Measurements from ENCODE around the gene FCRL1.

The FCRL1 gene, protein sequence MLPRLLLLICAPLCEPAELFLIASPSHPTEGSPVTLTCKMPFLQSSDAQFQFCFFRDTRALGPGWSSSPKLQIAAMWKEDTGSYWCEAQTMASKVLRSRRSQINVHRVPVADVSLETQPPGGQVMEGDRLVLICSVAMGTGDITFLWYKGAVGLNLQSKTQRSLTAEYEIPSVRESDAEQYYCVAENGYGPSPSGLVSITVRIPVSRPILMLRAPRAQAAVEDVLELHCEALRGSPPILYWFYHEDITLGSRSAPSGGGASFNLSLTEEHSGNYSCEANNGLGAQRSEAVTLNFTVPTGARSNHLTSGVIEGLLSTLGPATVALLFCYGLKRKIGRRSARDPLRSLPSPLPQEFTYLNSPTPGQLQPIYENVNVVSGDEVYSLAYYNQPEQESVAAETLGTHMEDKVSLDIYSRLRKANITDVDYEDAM

DNA sequence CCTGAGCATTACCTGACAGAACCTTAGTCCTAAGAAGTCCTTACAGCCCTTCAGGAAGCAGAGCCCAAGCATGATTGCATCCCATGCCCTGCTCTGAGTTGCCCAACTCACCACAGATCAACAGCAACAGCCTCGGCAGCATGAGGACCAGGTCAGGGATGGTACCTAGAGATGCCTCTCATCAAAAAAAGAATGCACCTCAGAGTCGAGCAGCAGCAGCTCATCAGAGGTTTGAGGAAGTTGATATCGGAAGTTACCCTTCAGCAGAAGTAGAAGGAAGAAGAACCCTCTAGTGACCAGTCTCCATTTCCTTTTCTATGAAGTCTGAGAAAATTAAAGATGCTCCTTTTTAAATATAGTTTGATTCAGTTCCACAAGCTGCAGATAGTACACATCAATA, at the start of gene FCRL1:
Gene FCRL1, minus strand, starts transcription at position 225 of the 400 bp plus-strand sequence. Its CDS starts 83 bp downstream, at position 142.
- no peak for DNase-seq

DNA sequence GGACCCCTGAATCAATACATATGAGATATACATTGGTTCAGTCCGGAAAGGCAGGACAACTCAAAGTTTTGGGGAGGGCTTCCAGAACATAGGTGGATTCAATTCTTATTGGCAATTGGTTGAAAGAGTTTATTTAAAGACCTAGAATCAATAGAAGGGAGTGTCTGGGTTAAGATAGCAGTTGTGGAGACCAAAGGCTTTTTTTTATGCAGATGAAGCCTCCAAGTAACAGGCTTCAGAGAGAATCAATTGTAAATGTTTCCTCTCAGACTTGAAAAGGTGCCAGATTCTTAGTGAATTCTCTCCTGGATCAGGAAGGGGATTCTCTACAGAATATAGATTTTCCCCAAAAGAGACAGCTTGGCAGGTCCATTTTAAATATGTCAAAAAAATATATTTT, 48.7 kb upstream of the FCRL1 start:
- no peak for DNase-seq

DNA sequence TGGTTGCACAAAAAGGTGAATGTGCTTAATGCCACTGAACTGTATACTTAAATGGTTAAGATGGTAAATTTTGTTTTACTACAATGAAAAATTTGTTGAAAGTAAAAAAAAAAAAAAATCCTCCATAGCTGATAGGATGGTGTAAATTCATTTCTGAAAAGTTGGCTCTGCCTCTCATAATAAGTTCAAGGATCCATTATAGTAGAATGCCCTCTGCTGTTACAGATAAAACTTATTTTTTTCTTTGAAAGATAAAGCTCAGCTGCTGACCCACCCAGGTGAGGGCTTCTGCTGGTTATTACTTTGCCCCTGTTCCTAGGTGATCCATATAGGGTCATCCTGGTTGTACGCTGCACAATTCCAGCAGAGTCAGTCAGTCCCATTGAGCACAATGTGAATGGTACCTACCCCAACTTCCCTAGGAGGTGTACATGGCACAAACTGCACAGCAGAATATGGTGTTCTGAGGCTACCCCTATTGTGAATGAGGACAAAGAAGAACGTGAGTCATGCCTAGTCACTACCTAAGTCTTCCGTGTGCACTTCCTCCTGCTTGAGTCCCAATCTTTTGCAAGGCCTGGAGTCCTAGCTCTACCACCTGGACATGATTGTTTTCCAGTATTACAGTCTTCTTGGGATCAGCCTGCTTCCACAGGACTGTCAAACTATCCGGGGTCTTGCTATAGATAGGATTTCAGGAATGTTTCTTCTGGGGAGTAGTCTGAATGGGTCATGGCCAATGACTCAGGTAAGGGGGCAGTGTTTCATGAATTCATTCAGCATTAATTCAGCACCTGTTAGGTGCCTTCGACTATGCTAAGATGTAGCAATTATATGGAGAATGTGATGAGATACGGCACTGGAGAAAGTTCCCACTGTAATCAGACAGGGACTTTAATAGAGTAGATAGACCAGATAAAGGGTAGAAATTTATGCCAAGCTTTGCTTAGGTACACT, 42.5 kb upstream of the FCRL1 start:
- no peak for DNase-seq

DNA sequence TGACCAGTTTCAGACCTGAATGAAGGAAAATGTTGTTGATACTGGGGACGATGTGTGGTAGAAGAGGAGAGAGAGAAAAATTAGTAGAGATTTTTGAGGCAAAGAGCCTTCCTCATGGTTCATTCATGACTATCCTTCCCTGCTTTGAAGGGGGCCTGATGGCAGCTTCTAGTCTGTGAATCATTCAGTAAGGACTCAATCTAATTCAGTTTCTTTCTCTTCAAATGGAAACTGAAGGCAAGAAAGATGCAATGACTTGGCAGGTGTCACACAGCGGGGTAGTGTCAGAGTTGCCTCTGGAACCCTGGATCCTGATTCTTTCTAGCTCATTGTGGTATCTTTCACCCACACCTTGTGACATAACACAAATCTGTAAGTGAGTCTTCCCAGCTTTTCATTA, 36.6 kb upstream of the FCRL1 start:
- DNase-seq = no peak

DNA sequence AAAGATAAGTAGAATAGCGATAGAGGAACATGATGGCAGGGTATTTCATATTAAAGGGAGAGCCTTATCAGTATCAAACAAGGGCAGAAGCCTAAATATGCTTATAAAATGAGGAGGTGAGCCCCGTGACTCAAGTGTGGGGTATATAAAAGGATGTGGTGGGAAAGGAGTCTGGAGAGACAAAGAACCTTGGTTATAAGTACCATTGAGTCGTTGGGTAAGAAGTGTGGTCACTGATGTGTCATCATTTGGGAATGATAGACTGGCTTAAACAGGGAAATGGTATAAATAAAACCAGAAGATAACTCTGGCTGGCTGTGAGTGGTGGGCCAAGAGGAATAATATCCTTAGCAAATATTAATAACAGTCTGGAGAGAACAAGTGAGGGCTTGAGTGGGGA, 32.6 kb upstream of the FCRL1 start:
- peak; percentile 31 for DNase-seq

DNA sequence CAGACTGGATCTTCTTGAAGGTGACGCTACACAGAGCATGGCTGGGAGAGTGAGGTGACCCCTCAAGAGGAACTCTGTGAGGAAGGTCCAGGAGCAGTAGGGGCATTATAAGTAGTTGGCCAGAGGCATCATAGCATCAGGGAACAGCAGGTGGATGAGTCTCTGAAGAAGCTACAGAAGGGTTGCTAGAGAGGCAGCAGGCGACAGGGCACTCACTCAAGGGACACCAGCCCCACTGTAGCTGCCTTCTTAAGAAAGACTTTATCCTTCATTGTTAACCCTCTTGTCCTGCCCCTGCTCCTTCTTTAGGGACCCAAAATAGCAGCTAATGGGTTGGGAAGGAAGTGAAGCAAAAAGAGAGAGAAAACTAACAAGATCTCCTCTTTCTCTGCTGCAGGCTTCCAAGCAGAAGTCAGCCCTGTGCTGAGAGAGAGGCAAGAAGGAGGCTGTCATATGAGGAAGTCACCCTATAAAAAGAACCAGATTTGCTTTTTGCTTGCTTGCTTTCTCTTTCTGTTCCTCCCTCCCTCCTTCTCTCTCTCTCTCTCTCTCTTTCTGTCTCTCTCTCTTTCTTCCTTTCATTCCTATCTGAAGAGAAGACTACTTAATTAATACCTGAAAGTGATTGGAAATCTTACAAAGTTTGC, 29.4 kb upstream of the FCRL1 start:
- no peak for DNase-seq

DNA sequence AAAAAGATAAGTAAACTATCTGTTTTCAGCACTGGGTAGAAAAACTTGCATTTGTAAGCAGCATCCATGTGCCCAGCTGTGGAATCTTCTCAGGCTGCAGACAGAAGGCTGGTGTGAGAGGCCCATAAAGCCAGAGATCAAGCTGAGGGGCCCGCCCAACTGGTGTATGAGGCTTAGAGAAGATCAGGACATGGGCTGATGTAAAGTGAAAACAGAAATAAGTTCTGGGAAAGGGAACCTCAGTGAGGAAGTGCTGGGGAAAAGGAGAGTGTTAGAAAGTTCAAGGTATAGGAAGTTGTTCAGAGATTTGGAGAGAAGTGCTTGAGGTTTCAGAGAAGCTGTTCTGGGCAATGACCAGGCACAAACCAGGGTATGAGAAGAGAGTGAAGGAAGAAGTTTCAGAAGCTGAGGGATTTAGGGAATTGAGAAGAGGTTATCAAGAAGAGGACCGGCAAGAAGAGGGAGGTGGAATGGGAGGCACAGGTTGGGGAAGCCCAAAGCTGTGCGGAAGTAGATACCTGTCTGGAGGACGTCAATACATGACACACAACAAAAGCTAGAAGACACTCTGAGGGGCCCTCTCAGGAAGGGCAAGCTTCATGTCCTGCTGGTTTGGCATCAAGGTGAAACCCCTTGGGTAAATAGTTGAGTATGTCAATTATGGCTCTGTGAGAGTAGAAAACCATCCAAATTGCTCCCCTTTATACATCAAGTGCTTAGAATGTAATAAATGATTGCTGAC, 24.3 kb upstream of the FCRL1 start:
- DNase-seq = no peak

DNA sequence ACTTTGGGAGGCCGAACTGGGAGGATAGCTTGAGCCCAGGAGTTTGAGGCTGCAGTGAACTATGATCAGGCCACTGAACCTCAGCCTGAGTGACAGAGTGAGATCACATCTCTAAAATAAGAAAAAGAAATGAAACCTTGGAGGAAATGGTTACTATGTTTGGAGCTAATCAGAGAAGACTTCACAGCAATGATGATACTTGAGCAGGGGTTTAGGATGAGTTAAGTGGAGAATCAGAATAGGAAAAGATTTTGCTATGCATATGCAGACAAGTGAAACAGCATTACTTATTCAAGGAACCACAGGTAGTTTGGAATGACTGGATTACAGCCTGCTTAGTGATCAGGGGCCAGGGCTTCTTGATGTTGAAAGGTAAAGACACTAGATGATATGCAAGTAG, 23.0 kb upstream of the FCRL1 start:
- DNase-seq = no peak

DNA sequence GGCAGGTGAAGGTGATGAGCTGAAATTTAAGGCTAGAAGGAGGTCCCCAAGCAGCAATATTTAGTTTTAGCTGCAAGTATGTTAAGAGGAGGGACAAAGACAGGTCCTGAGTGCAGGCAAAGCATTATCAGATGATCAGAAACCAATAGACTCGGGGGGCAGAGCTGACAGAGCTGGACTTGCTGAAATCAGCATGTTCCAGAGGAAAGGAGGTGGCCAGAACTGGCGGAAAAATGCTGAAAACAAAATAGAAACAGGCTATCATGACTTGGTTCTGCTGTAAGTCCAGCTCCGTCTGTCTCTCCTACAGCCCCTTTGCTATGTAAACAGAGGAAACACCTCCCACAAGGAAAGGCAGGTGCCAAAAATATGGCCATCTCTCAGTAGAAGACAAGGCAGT, 21.8 kb upstream of the FCRL1 start, which contains the start of gene CD5L:
Gene CD5L, minus strand, starts transcription at position 101 of the 400 bp plus-strand sequence. CDS start 107 bp downstream, outside the sequence.
- no peak for DNase-seq

DNA sequence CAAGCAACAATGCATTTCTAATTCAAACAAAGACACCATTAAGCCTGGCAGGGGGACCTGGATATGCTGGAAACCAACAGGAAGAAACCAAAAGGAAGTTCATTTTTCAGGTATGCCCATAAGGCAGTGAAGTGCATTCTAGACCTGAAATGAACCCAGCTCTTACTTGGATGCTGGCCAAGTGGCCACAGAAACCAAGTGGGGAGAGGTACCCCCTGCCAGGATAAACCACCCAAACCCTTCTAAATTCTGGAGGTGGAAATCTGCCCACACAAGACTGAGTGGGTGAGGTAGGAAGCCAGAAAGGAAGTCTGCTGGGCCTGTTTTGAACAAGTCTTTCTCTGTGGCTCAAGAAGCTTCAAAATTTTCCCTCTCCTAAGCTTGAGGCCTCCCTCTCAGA, 19.0 kb upstream of the FCRL1 start:
- DNase-seq = no peak

DNA sequence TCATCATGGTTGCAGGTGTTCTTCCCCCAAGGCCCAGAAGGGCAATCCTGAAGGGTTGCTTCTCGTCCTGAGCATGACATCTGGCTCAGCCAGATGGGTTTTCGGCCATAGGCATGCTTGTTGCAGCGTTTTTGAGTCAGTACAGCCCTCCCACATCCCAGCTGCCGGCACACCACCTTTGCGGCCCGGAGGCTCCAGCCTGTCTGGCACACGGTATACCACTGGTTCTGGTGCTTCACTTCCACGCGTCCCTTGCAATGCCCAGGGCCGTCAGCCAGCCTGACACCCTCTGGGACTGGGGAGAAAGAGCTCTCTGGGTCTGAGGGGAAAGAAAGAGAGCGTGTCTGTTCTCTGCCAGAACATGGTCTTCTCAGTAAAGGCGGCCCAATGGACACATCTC, 14.5 kb upstream of the FCRL1 start:
- no peak for DNase-seq

DNA sequence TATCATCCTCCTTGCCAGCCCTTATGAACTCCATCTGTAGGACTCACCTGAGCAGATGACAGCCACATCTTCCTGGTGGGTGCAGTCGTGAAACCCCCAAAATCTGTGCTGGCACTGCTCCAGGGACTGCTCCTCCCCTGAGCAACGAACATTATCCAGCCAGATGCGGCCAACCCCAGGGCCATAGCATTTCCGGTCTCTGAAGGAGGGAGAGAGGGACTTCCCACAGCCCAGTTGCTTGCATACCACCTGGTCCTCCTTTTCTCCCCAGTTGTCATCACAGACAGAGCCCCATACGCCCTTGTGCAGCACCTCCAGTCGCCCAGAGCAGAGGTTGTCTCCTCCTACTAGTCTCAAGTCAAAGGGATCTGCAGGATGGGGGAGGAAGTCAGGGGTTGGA, 13.2 kb upstream of the FCRL1 start:
- no peak for DNase-seq

DNA sequence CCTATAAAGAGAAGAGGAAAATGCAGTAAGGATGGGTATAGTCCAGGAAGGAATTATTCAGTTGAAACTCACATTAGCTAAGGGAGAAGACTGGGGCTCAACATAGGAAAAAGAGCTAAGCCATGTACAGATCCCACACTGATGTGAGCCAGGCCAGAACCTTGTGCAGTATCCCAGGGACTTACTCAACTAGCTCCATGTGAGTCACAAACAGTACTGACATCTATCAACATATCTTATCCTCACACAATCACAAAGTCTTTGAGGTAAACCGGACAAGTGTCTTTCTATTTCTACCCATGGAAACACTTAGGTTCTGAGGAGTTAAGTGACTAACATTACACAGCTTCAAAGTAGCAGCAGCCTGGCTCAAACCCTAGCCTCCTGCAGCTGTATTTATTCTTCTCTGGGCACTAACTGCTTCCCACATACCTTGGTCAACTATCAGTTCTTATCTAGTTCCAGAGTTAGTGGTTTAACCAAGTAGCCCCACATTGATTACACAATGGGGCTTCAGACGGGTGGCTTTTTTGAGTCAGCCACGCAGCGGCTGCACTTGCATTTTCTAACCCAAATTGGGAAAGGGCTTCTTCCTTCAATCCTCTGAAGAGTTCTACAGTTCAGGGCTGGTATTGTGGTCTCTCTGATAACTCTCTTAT, 12.2 kb upstream of the FCRL1 start:
- no peak for DNase-seq

DNA sequence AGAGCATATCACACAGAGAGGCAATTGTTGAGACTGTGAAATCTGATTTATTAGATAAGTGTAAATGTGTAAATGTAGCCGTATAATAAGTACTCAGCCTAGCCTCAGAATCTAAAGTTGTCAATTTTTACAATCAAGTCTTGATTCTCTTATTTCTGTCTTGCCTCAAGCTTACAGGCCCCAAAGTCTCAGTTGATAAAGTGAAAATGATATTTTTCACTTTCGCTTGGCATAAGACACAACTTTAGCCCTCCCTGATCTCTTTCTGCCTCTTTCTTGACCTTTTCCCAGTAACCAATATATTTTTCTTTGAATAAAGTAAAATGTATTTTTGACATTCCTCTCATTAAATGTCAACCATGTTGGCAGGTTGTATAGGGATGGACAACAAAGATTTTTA, 11.0 kb upstream of the FCRL1 start:
- no peak for DNase-seq

DNA sequence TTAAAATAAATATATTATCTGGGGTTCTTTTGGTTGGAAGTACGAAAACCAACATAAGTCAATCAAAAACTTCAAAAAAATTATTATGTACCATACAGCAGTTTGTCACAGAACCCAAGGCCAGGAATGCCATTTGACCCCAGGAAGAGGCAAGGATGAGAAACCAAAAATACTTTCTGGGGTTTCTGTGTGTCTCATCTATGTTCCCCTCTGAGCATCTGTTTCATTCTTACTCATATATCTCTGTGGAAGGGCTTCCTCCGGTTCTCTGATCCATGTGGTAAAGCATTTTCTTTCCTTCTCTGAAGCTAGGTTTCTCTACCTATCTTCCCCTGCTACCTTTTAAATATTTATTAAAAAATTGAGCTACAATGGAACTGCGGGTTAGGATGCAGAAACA, 9.8 kb upstream of the FCRL1 start:
- no peak for DNase-seq

DNA sequence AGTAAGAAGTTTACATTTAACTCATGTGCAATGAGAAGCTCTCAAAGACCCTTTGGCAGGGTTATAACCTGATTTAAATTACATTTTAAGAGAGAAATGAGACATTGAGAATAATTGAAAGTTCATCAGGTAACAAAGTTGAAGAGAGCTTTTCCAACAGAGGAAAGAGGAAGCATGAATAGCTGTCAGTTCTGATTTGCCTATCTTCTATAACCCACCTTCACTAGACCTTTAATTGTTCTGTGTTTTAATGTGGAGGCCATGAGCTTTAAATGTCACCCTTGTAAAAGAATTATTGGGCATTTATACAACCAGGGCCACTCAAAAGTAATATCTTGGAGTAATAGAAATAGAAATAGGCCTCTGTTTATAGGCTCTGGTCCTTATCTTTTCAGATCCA, 9.3 kb upstream of the FCRL1 start:
- no peak for DNase-seq

DNA sequence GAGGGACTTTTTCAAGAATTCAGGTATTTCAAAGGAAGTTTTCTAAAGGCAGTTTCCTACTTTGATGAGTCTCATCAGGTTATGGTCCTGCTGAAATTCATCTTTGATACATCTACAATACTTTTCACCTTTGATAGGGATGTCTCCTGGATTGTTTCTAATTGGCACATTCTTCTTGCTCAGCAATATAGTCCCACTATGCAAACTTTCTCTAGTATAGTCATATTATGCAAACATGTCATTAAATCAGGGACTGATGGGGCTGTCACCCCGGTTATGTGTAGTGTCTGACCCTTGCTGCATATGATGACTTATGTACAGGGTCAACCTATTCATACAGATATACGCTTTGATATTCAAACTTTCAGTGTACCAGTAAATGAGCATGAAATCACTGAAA, 379 bp upstream of the FCRL1 start:
- no peak for DNase-seq

DNA sequence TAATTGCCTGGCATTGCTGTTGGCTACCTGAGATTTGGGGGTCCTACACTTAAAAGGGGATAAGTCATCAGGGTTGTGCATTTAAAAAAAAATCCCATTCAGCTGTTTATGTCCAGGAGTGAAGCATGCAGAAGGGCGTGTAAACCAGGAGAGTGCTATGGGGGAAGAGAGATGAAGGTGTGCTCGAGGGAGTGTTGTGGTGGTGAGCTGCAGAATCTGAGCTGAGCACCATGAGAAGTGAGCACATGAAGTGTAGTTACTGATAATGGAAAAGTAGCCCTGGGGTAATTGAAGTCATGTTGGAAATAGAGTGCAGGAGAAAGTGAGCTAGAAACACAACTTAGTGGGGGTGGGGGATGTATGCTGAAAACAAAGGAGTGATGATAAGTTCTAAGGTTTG, 705 bp downstream of the FCRL1 start:
- no peak for DNase-seq

DNA sequence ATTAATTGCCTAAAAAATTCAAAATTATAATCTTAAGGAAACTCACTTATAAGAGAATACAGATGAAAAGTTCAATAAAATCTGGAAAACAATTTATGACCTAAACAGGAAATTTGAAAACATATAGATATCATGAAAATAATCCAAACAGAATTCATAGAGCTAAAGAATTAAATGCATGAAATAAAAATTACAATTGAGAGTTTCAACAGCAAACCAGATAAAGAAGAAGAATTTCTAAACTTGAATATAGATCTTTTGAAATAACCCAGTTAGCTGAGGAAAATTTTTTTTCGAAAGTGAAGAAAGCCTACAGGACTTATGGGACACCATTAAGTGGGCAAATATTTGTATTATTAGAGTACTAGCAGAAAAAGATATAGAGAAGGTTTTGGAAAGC, 6.7 kb downstream of the FCRL1 start:
- no peak for DNase-seq

DNA sequence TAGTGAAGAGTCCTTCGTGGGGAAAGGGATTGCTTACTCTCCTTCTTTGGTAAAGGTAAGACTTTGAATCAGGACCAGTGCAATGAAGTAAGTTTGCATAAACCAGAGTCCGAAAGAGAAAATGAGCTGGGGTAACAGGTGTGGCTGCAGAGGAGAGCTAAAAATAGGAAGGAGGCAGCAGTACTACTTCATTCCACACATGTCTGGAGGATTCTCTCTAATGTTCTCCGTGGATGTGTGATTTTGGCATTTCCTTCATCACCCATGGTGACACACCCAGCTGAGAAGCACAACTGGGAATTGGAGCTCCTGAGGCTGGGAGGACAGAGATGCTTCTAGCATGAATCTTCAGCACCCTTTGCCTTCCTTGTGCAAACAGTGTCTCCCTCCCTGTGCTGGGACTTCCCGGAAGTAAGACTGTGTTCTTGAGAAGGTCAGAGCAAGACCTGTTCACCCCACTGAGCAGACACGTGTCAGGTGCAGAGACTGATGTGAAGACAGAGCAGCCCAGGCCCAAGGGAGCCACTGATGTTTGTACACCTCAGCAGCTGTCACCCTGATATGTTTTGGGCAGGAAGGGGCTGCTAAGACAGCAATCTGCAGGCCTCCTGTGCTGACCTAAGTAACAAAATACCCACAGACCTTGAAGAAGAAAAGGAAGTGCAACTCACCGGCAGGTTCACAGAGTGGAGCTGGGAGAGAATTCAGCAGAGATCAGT, 13.3 kb downstream of the FCRL1 start:
- no peak for DNase-seq

DNA sequence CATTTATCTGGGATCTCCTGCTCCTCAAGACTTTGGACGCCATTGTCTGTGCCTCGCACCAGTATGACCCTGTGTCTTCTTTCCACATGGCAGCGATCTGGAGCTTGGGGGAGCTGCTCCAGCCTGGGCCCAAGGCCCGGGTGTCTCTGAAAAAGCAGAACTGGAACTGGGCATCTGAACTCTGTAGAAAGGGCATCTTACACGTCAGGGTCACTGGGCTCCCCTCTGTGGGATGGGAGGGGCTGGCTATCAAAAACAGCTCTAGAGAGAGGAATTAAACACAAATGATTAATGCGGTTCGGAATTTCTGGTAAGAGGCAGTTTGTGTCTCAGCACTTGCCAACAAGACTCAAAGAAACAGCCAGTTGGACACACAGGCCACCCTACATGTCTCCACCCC, 16.1 kb downstream of the FCRL1 start:
- no peak for DNase-seq

Data from EL (cell line).